NCI-H69 (cell line): ENCODE measurements around the gene NFKB1.
"Not testable (repeated sequence)": the region's sequence is repeated elsewhere in the genome, so short reads cannot be mapped to it uniquely, and the experiment has no call there.

Experiments
- DNase-seq: peaks from one replicate; lab custom pipeline; 2025; lab: John Stamatoyannopoulos, UW

The NFKB1 gene

GRCh38 chr4:102500696-102501446, at the start of gene NFKB1:
NFKB1 (plus strand) TSS chr4:102501359; CDS start chr4:102525519, 24,160 bp downstream.
- peak; percentile 67 for DNase-seq

GRCh38 chr4:102452854-102453253, 48.3 kb upstream of the NFKB1 start:
- DNase-seq = no peak

GRCh38 chr4:102453827-102454226, 47.3 kb upstream of the NFKB1 start:
- DNase-seq = no peak

GRCh38 chr4:102454268-102454667, 46.9 kb upstream of the NFKB1 start:
- DNase-seq = no peak

- no peak for DNase-seq
Observed at GRCh38 chr4:102454981-102455685, 46.0 kb upstream of the NFKB1 start.

GRCh38 chr4:102455750-102456149, 45.4 kb upstream of the NFKB1 start:
- no peak for DNase-seq

- no peak for DNase-seq
Observed at GRCh38 chr4:102466298-102466697, 34.9 kb upstream of the NFKB1 start.

- DNase-seq = no peak
Observed at GRCh38 chr4:102469806-102470205, 31.4 kb upstream of the NFKB1 start.

GRCh38 chr4:102472441-102473013, 28.6 kb upstream of the NFKB1 start:
- DNase-seq = no peak

- no peak for DNase-seq
Observed at GRCh38 chr4:102473476-102473875, 27.7 kb upstream of the NFKB1 start.

GRCh38 chr4:102474736-102475504, 26.2 kb upstream of the NFKB1 start:
- DNase-seq = no peak

GRCh38 chr4:102477657-102478056, 23.5 kb upstream of the NFKB1 start:
- DNase-seq = no peak

GRCh38 chr4:102478186-102478585, 23.0 kb upstream of the NFKB1 start:
- DNase-seq = no peak

- DNase-seq = not testable (repeated sequence)
Observed at GRCh38 chr4:102479832-102480231, 21.3 kb upstream of the NFKB1 start.

GRCh38 chr4:102483120-102483519, 18.0 kb upstream of the NFKB1 start:
- no peak for DNase-seq

GRCh38 chr4:102483990-102484692, 17.0 kb upstream of the NFKB1 start:
- DNase-seq = not testable (repeated sequence)

GRCh38 chr4:102492531-102493241, 8.5 kb upstream of the NFKB1 start:
- no peak for DNase-seq

- DNase-seq = no peak
Observed at GRCh38 chr4:102493257-102493656, 7.9 kb upstream of the NFKB1 start.

GRCh38 chr4:102493794-102494193, 7.4 kb upstream of the NFKB1 start:
- DNase-seq = peak; percentile 88

- DNase-seq = no peak
Observed at GRCh38 chr4:102494603-102495002, 6.6 kb upstream of the NFKB1 start.

GRCh38 chr4:102497986-102498385, 3.2 kb upstream of the NFKB1 start:
- no peak for DNase-seq
